CD14-positive monocyte (primary cell): Measurements from ENCODE around the gene SCIN. TPM values are rescaled to one million over a fixed set of nuclear protein-coding genes. Genes with fewer than 3 reads are reported as not detected.
A peak's percentile ranks its signal among the peaks of the same experiment; 100 is the strongest.

Experiments used
- DNase-seq, 3 donors: peaks; one replicate each; pipeline ENCODE4 v3.0.0-alpha.2; 2011 to 2022
- H2AFZ ChIP-seq: 2 replicates; pipeline ENCODE4 v1.6.0; 2012; ENCODE audit warnings: mild to moderate bottlenecking, low read depth, low read length, inconsistent platforms; ENCODE audit not compliant: insufficient read depth, poor library complexity, severe bottlenecking
- H3K27ac ChIP-seq, 2 donors: 1 replicate in 1 of 2; 2 replicates in 1 of 2; pipeline ENCODE4 v1.5.1; 2012 to 2013; ENCODE audit warnings: low read length in 2 of 2, control low read depth in 1 of 2, inconsistent platforms in 1 of 2, low read depth in 1 of 2, mild to moderate bottlenecking in 1 of 2
- H3K27me3 ChIP-seq, 2 donors: one replicate each; pipeline versions ENCODE4 v1.6.0 to v1.6.1; 2011 to 2013; ENCODE audit warnings: low read length in 2 of 2; ENCODE audit not compliant: control insufficient read depth in 2 of 2, insufficient read depth in 2 of 2
- H3K36me3 ChIP-seq, 2 donors: replicated peaks in 1 of 2; 1 replicate in 1 of 2; 2 replicates in 1 of 2; pipeline versions ENCODE4 v1.5.1 to v1.6.1; 2012 to 2013; ENCODE audit warnings: low read length in 2 of 2, control low read depth in 1 of 2, inconsistent platforms in 1 of 2, mild to moderate bottlenecking in 1 of 2; ENCODE audit not compliant: insufficient read depth in 2 of 2, control insufficient read depth in 1 of 2
- H3K4me1 ChIP-seq, 2 donors: 1 replicate in 1 of 2; 2 replicates in 1 of 2; pipeline versions ENCODE4 v1.5.1 to v1.6.1; 2012 to 2013; ENCODE audit warnings: low read length in 2 of 2, control low read depth in 1 of 2, inconsistent platforms in 1 of 2, mild to moderate bottlenecking in 1 of 2, moderate library complexity in 1 of 2; ENCODE audit not compliant: insufficient read depth in 2 of 2, control insufficient read depth in 1 of 2
- H3K4me2 ChIP-seq: replicated peaks from 2 replicates; pipeline ENCODE3; 2012; ENCODE audit warnings: low read length, moderate library complexity, mild to moderate bottlenecking; ENCODE audit not compliant: poor library complexity, severe bottlenecking; ENCODE audit errors: extremely low read depth
- H3K4me3 ChIP-seq, 3 experiments: fragments of 200-600 bp in 1 of 3; sonication (generic) in 1 of 3; replicated peaks in 1 of 3; 1 replicate in 2 of 3; 2 replicates in 1 of 3; pipeline ENCODE4 v1.5.1; 2011 to 2013; ENCODE audit warnings: low read length in 3 of 3, mild to moderate bottlenecking in 3 of 3, control low read depth in 2 of 3, low read depth in 2 of 3, inconsistent platforms in 1 of 3, moderate library complexity in 1 of 3
- H3K79me2 ChIP-seq: 2 replicates; pipeline ENCODE4 v1.6.0; 2012; ENCODE audit warnings: mild to moderate bottlenecking, control low read depth, inconsistent platforms, low read length, moderate library complexity; ENCODE audit not compliant: insufficient read depth
- H3K9ac ChIP-seq: 2 replicates; pipeline ENCODE4 v1.6.0; 2017; ENCODE audit warnings: low read length, mild to moderate bottlenecking; ENCODE audit not compliant: insufficient read depth, poor library complexity, severe bottlenecking
- H3K9me3 ChIP-seq, 2 donors: replicated peaks in 1 of 2; 1 replicate in 1 of 2; 2 replicates in 1 of 2; pipeline versions ENCODE4 v1.5.1 to v1.6.1; 2012 to 2013; ENCODE audit warnings: low read length in 2 of 2, control low read depth in 1 of 2; ENCODE audit not compliant: control insufficient read depth in 1 of 2, insufficient read depth in 1 of 2
- H4K20me1 ChIP-seq: 2 replicates; pipeline ENCODE4 v1.6.0; 2012; ENCODE audit warnings: mild to moderate bottlenecking, low read length, control low read depth, moderate library complexity; ENCODE audit not compliant: insufficient read depth
- H3K27ac Mint-ChIP-seq, 7 donors: one replicate each; pipeline ENCODE4 v1.8.0; 2020; ENCODE audit warnings: mild to moderate bottlenecking in 7 of 7, mixed read lengths in 7 of 7, moderate library complexity in 6 of 7, inconsistent platforms in 2 of 7
- H3K27me3 Mint-ChIP-seq, 3 donors: one replicate each; pipeline ENCODE4 v1.8.0; 2021 to 2022; ENCODE audit warnings: low read depth in 3 of 3, mild to moderate bottlenecking in 3 of 3, mixed read lengths in 3 of 3, moderate library complexity in 3 of 3, inconsistent platforms in 1 of 3
- H3K36me3 Mint-ChIP-seq, 2 donors: one replicate each; pipeline ENCODE4 v1.8.0; 2020; ENCODE audit warnings: mixed read lengths in 2 of 2, inconsistent platforms in 1 of 2, mild to moderate bottlenecking in 1 of 2
- H3K4me1 Mint-ChIP-seq: one replicate; pipeline ENCODE4 v1.8.0; 2020; ENCODE audit warnings: mild to moderate bottlenecking, mixed read lengths
- H3K4me3 Mint-ChIP-seq, 2 donors: one replicate each; pipeline ENCODE4 v1.8.0; 2020; ENCODE audit warnings: mild to moderate bottlenecking in 2 of 2, mixed read lengths in 2 of 2, moderate library complexity in 1 of 2
- H3K9me3 Mint-ChIP-seq, 7 donors: one replicate each; pipeline ENCODE4 v1.8.0; 2020 to 2022; ENCODE audit warnings: mixed read lengths in 7 of 7, mild to moderate bottlenecking in 6 of 7, moderate library complexity in 6 of 7, inconsistent platforms in 2 of 7
- WGBS: methylation state at CpG from one replicate; pipeline ENCODE4 v1.1.5; 2013; ENCODE audit warnings: missing lambda C conversion rate; ENCODE audit not compliant: insufficient coverage; 5-methylcytosine and 5-hydroxymethylcytosine counted together
- intact Hi-C, 2 donors: fragments of 100-400 bp; cut with micrococcal nuclease; formaldehyde crosslinking; loops; one replicate each; pipeline versions ENCODE4 v1.15.0 to v1.15.1; 2023
- polyA plus RNA-seq, 3 donors: library from polyadenylated mRNA; depleted of rRNA in 1 of 3; unstranded in 2 of 3; stranded (reverse) in 1 of 3; fragments of 300-500 nt in 2 of 3; fragments of >200 nt in 1 of 3; fragmentation: Illumina TruSeq in 2 of 3; gene quantifications; 1 replicate in 2 of 3; 2 replicates in 1 of 3; pipeline ENCODE4 v1.2.3, GENCODE V29; 2012 to 2021
- TF ChIP-seq, protein P1 (sequence below): fragments of 200-600 bp; IDR thresholded peaks from one replicate; pipeline ENCODE4 v1.8.0; 2022; ENCODE audit warnings: antibody characterized with exemption, mild to moderate bottlenecking

SCIN gene
- polyA plus RNA-seq, 3 donors: 0.08 TPM; not detected in 2

DNA sequence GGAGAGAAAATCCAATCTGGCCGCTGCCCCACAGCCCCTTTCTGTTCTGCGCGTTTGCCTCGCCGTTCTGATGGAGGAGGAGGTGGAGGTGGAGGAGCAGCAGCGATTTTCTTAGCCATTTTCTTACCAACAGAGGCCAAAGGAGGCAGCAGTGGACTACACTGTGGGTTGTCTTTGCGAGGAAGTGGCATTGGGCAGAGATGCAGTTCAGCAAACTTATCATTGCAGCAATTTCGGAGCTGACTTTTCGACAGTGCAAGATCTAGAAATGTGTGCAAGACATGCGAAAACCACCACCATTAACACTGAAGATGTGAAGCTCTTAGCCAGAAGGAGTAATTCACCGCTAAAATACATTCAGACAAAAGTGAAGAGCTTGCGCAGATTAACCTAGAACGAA lies 115.0 kb downstream of the SCIN start:
- DNase-seq: peak; percentile 42 to 61 (median 45)
- Histone ChIP-seq H3K27me3 (no peaks in the 10 kb centered on the region), H2AFZ (no peak overlapping the region), H3K9me3 (no peaks in the 10 kb centered on the region), H3K4me1 (peaks cover 13 to 23% of the 10 kb centered on the region in 2 donors), H3K79me2 (peaks cover 17% of the 10 kb centered on the region), H3K27ac (peak overlapping the region in 1 of 2 donors; percentile 94), H3K4me3 (peak overlapping the region in 1 of 3 experiments; percentile 77), H3K9ac (no peak overlapping the region), H4K20me1 (no peaks in the 10 kb centered on the region), H3K36me3 (no peaks in the 10 kb centered on the region), H3K4me2 (peak overlapping the region; percentile 75)
- intact Hi-C loops: loop anchor here (5.0 to 10.0 kb wide), 3 partner anchors 48 to 199 kb away; no protein-coding TSS in a partner anchor
- peaks cover 6 to 9% of the 10 kb centered on the region in 2 donors for H3K36me3 Mint-ChIP-seq
- peaks cover 0 to 3% (median 0%) of the 10 kb centered on the region in 7 donors for H3K9me3 Mint-ChIP-seq
- H3K27me3 Mint-ChIP-seq: peaks cover 0 to 5% (median 1%) of the 10 kb centered on the region in 3 donors
- TF ChIP-seq, protein P1, sequence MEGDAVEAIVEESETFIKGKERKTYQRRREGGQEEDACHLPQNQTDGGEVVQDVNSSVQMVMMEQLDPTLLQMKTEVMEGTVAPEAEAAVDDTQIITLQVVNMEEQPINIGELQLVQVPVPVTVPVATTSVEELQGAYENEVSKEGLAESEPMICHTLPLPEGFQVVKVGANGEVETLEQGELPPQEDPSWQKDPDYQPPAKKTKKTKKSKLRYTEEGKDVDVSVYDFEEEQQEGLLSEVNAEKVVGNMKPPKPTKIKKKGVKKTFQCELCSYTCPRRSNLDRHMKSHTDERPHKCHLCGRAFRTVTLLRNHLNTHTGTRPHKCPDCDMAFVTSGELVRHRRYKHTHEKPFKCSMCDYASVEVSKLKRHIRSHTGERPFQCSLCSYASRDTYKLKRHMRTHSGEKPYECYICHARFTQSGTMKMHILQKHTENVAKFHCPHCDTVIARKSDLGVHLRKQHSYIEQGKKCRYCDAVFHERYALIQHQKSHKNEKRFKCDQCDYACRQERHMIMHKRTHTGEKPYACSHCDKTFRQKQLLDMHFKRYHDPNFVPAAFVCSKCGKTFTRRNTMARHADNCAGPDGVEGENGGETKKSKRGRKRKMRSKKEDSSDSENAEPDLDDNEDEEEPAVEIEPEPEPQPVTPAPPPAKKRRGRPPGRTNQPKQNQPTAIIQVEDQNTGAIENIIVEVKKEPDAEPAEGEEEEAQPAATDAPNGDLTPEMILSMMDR: peak; percentile 63
- peaks cover 39% of the 10 kb centered on the region for H3K4me1 Mint-ChIP-seq
- 73% methylated on average over 4 of the region's 13 CpGs for WGBS
- peak overlapping the region; percentile 57 to 84 for H3K4me3 Mint-ChIP-seq
- H3K27ac Mint-ChIP-seq: peak overlapping the region; percentile 91 to 99 (median 94)

DNA sequence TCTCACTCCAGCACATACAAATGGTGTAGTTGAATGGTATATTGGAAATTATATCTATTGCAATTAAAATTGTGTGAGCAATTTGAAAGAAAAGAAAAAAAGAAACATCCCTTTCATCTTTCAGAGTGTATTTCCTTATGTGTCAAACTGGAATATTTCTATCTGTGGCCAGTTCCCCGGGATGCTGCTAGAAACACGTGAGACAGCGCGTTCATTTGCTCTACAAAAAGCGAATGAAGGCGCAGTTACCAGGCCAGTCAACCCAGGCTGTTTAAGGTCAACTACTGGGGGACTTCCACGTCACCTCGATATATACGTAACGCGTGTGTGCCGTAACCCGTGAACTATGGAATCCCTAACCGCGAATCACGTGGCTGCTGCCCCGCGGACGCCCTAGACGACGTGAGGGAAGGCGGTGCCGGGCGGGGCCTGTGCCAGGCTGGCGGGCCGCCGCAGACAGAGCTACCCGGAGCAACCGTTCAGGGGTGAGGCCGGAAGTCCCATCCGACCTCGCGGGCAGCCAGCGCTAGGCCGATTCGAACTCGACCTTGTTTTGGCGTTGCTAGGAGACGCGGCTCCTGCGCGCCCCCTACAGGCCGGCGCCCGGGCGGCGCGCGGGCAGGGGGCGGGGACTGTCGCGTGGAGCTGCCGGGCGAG lies 115.8 kb downstream of the SCIN start:
- Mint-ChIP-seq H3K27ac (peak overlapping the region; percentile 96 to 99 (median 97)), H3K4me1 (peaks cover 39% of the 10 kb centered on the region), H3K36me3 (peaks cover 6 to 9% of the 10 kb centered on the region in 2 donors), H3K27me3 (peaks cover 0 to 5% (median 1%) of the 10 kb centered on the region in 3 donors), H3K4me3 (peak overlapping the region; percentile 89 to 97), H3K9me3 (peaks cover 0 to 3% (median 0%) of the 10 kb centered on the region in 7 donors)
- Histone ChIP-seq H3K4me3 (peak overlapping the region; percentile 77 to 85 (median 77)), H3K36me3 (no peaks in the 10 kb centered on the region), H3K9me3 (no peaks in the 10 kb centered on the region), H3K79me2 (peaks cover 20% of the 10 kb centered on the region), H3K4me2 (peak overlapping the region; percentile 75), H2AFZ (peak overlapping the region; percentile 80), H3K27ac (peak overlapping the region; percentile 90 to 94), H3K27me3 (no peaks in the 10 kb centered on the region), H3K9ac (peak overlapping the region; percentile 97), H4K20me1 (no peaks in the 10 kb centered on the region), H3K4me1 (peaks cover 13 to 23% of the 10 kb centered on the region in 2 donors)
- intact Hi-C loops: loop anchor here (2.0 to 10.0 kb wide), 4 partner anchors 32 to 198 kb away; no protein-coding TSS in a partner anchor
- peak; percentile 99 to 100 (median 100) for DNase-seq
- WGBS: 4% methylated on average over 54 of the region's 54 CpGs
- TF ChIP-seq, protein P1: peak; percentile 96
